CD8-positive, alpha-beta memory T cell (primary cell): Measurements from ENCODE around the gene NFAM1. TPM values are rescaled to one million over a fixed set of nuclear protein-coding genes. Genes with fewer than 3 reads are reported as not detected.

Source experiments
- CTCF ChIA-PET: fragments of 350-600 bp; sonication (Branson Sonifier 250); formaldehyde crosslinking; loops from one replicate; lab custom pipeline; 2021; ENCODE audit warnings: antibody characterized with exemption; lab: Charles Lee
- POLR2A ChIA-PET: fragments of 350-600 bp; sonication (Branson Sonifier 250); formaldehyde crosslinking; loops from one replicate; lab custom pipeline; 2021; ENCODE audit warnings: antibody characterized with exemption; lab: Charles Lee
- DNase-seq, 5 donors: peaks; one replicate each; pipeline versions ENCODE4 v3.0.0 to v3.0.0-alpha.2; 2020 to 2022; ENCODE audit warnings: mixed read lengths in 1 of 5
- H3K27ac ChIP-seq: one replicate; pipeline ENCODE4 v1.7.0; 2013; ENCODE audit warnings: low read depth, mild to moderate bottlenecking, low read length, moderate library complexity
- H3K27me3 ChIP-seq: 2 replicates; pipeline ENCODE4 v1.7.0; 2013; ENCODE audit warnings: low read length, mild to moderate bottlenecking; ENCODE audit not compliant: insufficient read depth, poor library complexity, severe bottlenecking
- H3K36me3 ChIP-seq: 2 replicates; pipeline ENCODE4 v1.7.0; 2013; ENCODE audit warnings: mild to moderate bottlenecking, low read length, moderate library complexity; ENCODE audit not compliant: insufficient read depth
- H3K4me1 ChIP-seq: 2 replicates; pipeline ENCODE4 v1.7.0; 2013; ENCODE audit warnings: mild to moderate bottlenecking, low read length, moderate library complexity; ENCODE audit not compliant: insufficient read depth
- H3K4me3 ChIP-seq: 2 replicates; pipeline ENCODE4 v1.7.0; 2013; ENCODE audit warnings: mild to moderate bottlenecking, low read length
- H3K9me3 ChIP-seq: 2 replicates; pipeline ENCODE4 v1.7.0; 2013; ENCODE audit warnings: mild to moderate bottlenecking, low read length
- H3K27ac Mint-ChIP-seq, 8 donors: one replicate each; pipeline ENCODE4 v1.8.0; 2020 to 2021; ENCODE audit warnings: mixed read lengths in 8 of 8, mild to moderate bottlenecking in 6 of 8, inconsistent platforms in 3 of 8, moderate library complexity in 3 of 8
- H3K27me3 Mint-ChIP-seq, 2 donors: one replicate each; pipeline ENCODE4 v1.8.0; 2020 to 2021; ENCODE audit warnings: mixed read lengths in 2 of 2, mild to moderate bottlenecking in 1 of 2, moderate library complexity in 1 of 2
- H3K36me3 Mint-ChIP-seq, 3 donors: one replicate each; pipeline ENCODE4 v1.8.0; 2020 to 2021; ENCODE audit warnings: mixed read lengths in 3 of 3, inconsistent platforms in 1 of 3, mild to moderate bottlenecking in 1 of 3
- H3K4me1 Mint-ChIP-seq, 3 donors: one replicate each; pipeline ENCODE4 v1.8.0; 2020 to 2021; ENCODE audit warnings: mixed read lengths in 3 of 3, inconsistent platforms in 1 of 3, mild to moderate bottlenecking in 1 of 3
- H3K4me3 Mint-ChIP-seq, 7 donors: one replicate each; pipeline ENCODE4 v1.8.0; 2020 to 2021; ENCODE audit warnings: mixed read lengths in 7 of 7, mild to moderate bottlenecking in 6 of 7, moderate library complexity in 4 of 7, inconsistent platforms in 2 of 7
- H3K9me3 Mint-ChIP-seq, 5 donors: one replicate each; pipeline ENCODE4 v1.8.0; 2020 to 2022; ENCODE audit warnings: mixed read lengths in 5 of 5, mild to moderate bottlenecking in 3 of 5, moderate library complexity in 2 of 5, inconsistent platforms in 1 of 5
- polyA plus RNA-seq: library from polyadenylated mRNA; unstranded; fragments of 300-500 nt; fragmentation: Illumina TruSeq; gene quantifications from one replicate; pipeline ENCODE4 v1.2.3, GENCODE V29; 2021
- total RNA-seq, 2 experiments: library from RNA; stranded (reverse); gene quantifications; one replicate each; pipeline ENCODE4 v1.2.3, GENCODE V29; 2021

Gene NFAM1
- total and polyA plus RNA-seq, 3 experiments from 2014 or later, result 0.16 to 0.31 TPM; not detected in 1

- peak overlapping the region in 1 of 8 donors; percentile 28 for H3K27ac Mint-ChIP-seq
- POLR2A ChIA-PET, result interaction anchor here (0.7 kb wide), 1 partner anchor 730 kb away, joined by 3 read pairs; no protein-coding TSS in a partner anchor
Observed at GRCh38 chr22:42335839-42336378, 96.3 kb downstream of the NFAM1 start.

DNA sequence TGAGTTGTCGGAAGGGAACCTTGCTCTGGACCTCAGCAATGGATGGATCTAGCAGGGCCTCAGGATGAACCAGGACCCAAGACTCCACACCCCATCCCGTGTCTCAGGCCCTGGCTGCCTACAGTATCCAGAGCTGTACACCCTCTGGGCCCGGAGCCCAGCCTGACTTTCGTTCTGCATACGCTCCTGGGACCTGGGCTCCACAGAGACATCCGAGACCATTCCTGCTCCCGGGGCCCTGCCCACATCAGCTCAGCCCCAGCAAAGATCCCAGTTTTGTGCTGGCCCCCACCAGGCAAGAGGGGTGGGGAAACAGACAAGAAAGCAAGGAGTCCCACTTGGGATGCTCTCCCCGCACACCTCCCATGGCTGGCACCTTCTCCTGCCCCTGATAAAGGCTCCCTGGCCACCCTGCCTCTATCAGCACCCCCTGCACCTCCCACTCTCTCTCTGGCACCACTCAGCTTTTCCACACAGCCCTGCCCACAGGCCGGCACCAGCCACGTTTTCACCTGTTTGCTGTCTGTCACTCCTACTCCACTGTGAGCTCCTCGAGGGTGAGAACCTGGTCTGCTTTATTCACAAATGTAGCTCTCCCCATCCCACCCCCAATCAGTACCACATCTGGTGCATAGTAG is 97.2 kb downstream of the NFAM1 start:
- Mint-ChIP-seq H3K9me3 (no peaks in the 10 kb centered on the region), H3K36me3 (no peaks in the 10 kb centered on the region), H3K27ac (peak overlapping the region in 2 of 8 donors; percentile 57), H3K4me1 (peaks cover 7 to 12% (median 8%) of the 10 kb centered on the region in 3 donors), H3K27me3 (peaks cover 0 to 4% of the 10 kb centered on the region in 2 donors), H3K4me3 (no peak overlapping the region)
- Histone ChIP-seq H3K27ac (no peak overlapping the region), H3K9me3 (no peaks in the 10 kb centered on the region), H3K4me1 (no peaks in the 10 kb centered on the region), H3K4me3 (no peak overlapping the region), H3K36me3 (no peaks in the 10 kb centered on the region), H3K27me3 (no peaks in the 10 kb centered on the region)
- CTCF ChIA-PET, result no interaction called here
- no peak for DNase-seq
- POLR2A ChIA-PET, result no interaction called here

More at GRCh38 chr22:42335839-42336378, 96.3 kb downstream of the NFAM1 start:
- CTCF ChIA-PET, result no interaction called here
- Mint-ChIP-seq H3K36me3 (no peaks in the 10 kb centered on the region), H3K9me3 (no peaks in the 10 kb centered on the region), H3K4me3 (no peak overlapping the region), H3K27me3 (peaks cover 0 to 4% of the 10 kb centered on the region in 2 donors), H3K4me1 (peaks cover 7 to 12% (median 8%) of the 10 kb centered on the region in 3 donors)
- no peak for DNase-seq
- H3K4me3 ChIP-seq, result no peak overlapping the region
- no peaks in the 10 kb centered on the region for H3K36me3 ChIP-seq
- no peak overlapping the region for H3K27ac ChIP-seq
- H3K9me3 ChIP-seq, result no peaks in the 10 kb centered on the region
- no peaks in the 10 kb centered on the region for H3K27me3 ChIP-seq
- H3K4me1 ChIP-seq, result no peaks in the 10 kb centered on the region

DNA sequence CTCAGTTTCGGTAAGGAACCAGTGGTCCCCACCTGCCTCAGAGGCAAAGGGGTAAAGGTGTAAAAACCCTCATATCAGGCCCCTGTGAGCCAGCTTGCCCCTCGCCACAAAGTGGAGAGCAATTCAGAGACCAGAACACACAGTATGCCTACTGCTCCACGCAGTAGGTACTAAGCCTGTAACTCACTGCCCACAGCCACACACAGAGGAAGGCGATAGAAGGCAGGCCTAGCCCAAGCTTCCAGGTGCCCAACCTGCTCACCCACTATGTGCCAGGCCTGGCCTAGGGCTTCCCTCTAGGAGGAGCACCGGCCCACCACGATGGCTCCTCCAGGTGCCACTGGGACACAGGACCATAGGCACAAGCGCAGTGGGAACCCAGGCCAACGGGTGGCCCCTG is 98.7 kb downstream of the NFAM1 start:
- Mint-ChIP-seq H3K27ac (peak overlapping the region in 2 of 8 donors; percentile 47 to 77), H3K36me3 (no peaks in the 10 kb centered on the region), H3K4me3 (no peak overlapping the region), H3K27me3 (peaks cover 0 to 4% of the 10 kb centered on the region in 2 donors), H3K9me3 (no peaks in the 10 kb centered on the region), H3K4me1 (peaks cover 7 to 13% (median 9%) of the 10 kb centered on the region in 3 donors)
- ChIA-PET CTCF (interaction anchor here (0.5 kb wide), 1 partner anchor 152 kb away, joined by 3 read pairs; no protein-coding TSS in a partner anchor), POLR2A (no interaction called here)
- H3K9me3 ChIP-seq, result no peaks in the 10 kb centered on the region
- no peak overlapping the region for H3K27ac ChIP-seq
- H3K4me3 ChIP-seq, result no peak overlapping the region
- no peak for DNase-seq
- peaks cover 4% of the 10 kb centered on the region for H3K4me1 ChIP-seq
- H3K27me3 ChIP-seq, result no peaks in the 10 kb centered on the region
- H3K36me3 ChIP-seq, result no peaks in the 10 kb centered on the region

DNA sequence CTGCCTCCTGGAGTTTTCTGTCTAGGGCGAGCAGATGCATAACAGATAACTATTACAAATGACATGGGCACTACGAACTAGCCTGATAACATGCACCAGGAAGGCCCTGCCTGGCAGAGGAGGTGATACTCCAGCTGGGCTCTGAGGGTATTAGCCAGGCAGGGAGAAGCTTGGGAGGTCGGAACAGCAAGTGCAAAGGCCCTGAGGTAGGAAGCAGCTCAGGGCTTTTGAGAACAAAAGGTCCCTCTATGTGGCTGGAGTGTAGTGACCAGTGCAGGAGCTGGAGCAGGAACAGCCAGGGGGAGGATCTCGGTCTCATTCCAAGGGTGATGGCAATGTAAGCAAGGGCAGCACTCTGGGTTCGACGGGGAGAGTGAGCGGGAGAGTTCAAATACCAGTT is 100.1 kb downstream of the NFAM1 start:
- no peaks in the 10 kb centered on the region for H3K9me3 Mint-ChIP-seq
- peak overlapping the region in 1 of 7 donors; percentile 2 for H3K4me3 Mint-ChIP-seq
- no peak for DNase-seq
- Histone ChIP-seq H3K4me3 (no peak overlapping the region), H3K4me1 (peaks cover 19% of the 10 kb centered on the region), H3K36me3 (no peaks in the 10 kb centered on the region), H3K27me3 (no peaks in the 10 kb centered on the region), H3K27ac (no peak overlapping the region), H3K9me3 (no peaks in the 10 kb centered on the region)
- ChIA-PET CTCF (no interaction called here), POLR2A (no interaction called here)
- H3K27me3 Mint-ChIP-seq, result peaks cover 0 to 4% of the 10 kb centered on the region in 2 donors
- H3K27ac Mint-ChIP-seq, result peak overlapping the region in 3 of 8 donors; percentile 2 to 84 (median 5)
- H3K4me1 Mint-ChIP-seq, result peaks cover 17 to 27% (median 21%) of the 10 kb centered on the region in 3 donors
- H3K36me3 Mint-ChIP-seq, result no peaks in the 10 kb centered on the region

GRCh38 chr22:42331014-42331413 is 101.2 kb downstream of the NFAM1 start:
- Histone ChIP-seq H3K27ac (no peak overlapping the region), H3K27me3 (no peaks in the 10 kb centered on the region), H3K36me3 (no peaks in the 10 kb centered on the region), H3K4me1 (peaks cover 23% of the 10 kb centered on the region), H3K9me3 (no peaks in the 10 kb centered on the region), H3K4me3 (no peak overlapping the region)
- DNase-seq, result no peak
- H3K36me3 Mint-ChIP-seq, result no peaks in the 10 kb centered on the region
- no peaks in the 10 kb centered on the region for H3K9me3 Mint-ChIP-seq
- H3K27ac Mint-ChIP-seq, result no peak overlapping the region
- POLR2A ChIA-PET, result no interaction called here
- peaks cover 19 to 37% (median 31%) of the 10 kb centered on the region in 3 donors for H3K4me1 Mint-ChIP-seq
- no peak overlapping the region for H3K4me3 Mint-ChIP-seq
- peaks cover 0 to 2% of the 10 kb centered on the region in 2 donors for H3K27me3 Mint-ChIP-seq
- CTCF ChIA-PET, result no interaction called here

Other genes with a start within 250 kb of the NFAM1 start
- 10 to 100 TPM; 64.0 to 68.2 TPM for gene TCF20, start 161.8 kb downstream of the NFAM1 start, total RNA-seq
- 3.3 TPM for gene TCF20, start 161.8 kb downstream of the NFAM1 start, polyA plus RNA-seq
- 100 to 1,000 TPM; 173 to 175 TPM for gene RRP7A, start 87.4 kb upstream of the NFAM1 start, total RNA-seq
- gene RRP7A, start 87.4 kb upstream of the NFAM1 start, polyA plus RNA-seq, result 62.5 TPM
- gene SERHL2, start 121.6 kb upstream of the NFAM1 start, total RNA-seq, result 1 to 10 TPM; 1.3 to 1.4 TPM
- 0.60 TPM for gene SERHL2, start 121.6 kb upstream of the NFAM1 start, polyA plus RNA-seq
- gene POLDIP3, start 182.5 kb upstream of the NFAM1 start, total RNA-seq, result 10 to 100 TPM; 80.0 to 82.8 TPM
- gene POLDIP3, start 182.5 kb upstream of the NFAM1 start, polyA plus RNA-seq, result 78.0 TPM
- gene ATP5MGL, start 208.2 kb upstream of the NFAM1 start, total RNA-seq, result under 1 TPM; 0.51 to 0.74 TPM
- gene ATP5MGL, start 208.2 kb upstream of the NFAM1 start, polyA plus RNA-seq, result 0.51 TPM
- 10 to 100 TPM; 70.9 to 75.1 TPM for gene CYB5R3, start 217.0 kb upstream of the NFAM1 start, total RNA-seq
- 105 TPM for gene CYB5R3, start 217.0 kb upstream of the NFAM1 start, polyA plus RNA-seq